ENCODE data around the gene SYNM. TPM values are rescaled to one million over a fixed set of nuclear protein-coding genes. Genes with fewer than 3 reads are reported as not detected.
A peak's percentile ranks its signal among the peaks of the same experiment; 100 is the strongest.

The SYNM gene
- total and polyA plus RNA-seq, 7 donors = 0.69 to 1,357 (median 731) TPM

DNA sequence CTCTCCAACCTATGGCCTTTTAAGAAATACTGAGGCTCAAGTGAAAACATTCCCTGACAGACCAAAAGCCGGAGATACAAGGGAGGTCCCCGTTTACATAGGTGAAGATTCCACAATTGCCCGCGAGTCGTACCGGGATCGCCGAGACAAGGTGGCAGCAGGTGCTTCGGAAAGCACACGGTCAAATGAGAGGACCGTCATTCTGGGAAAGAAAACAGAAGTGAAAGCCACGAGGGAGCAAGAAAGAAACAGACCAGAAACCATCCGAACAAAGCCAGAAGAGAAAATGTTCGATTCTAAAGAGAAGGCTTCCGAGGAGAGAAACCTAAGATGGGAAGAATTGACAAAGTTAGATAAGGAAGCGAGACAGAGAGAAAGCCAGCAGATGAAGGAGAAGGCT lies 24.8 kb downstream of the SYNM start:
- peak overlapping the region; percentile 90 to 100 (median 96) for H3K27ac ChIP-seq
- no peak for DNase-seq
- TF ChIP-seq EP300 (IDR thresholded peaks at IDR 0.05) = no peak
- peak in 2 of 4 donors; percentile 14 to 16 for TF ChIP-seq POLR2AphosphoS5 (IDR thresholded peaks at IDR 0.05)
- no peak for TF ChIP-seq POLR2A (IDR thresholded peaks at IDR 0.05)

GRCh38 chr15:99130314-99130713 lies 25.4 kb downstream of the SYNM start:
- Histone ChIP-seq H3K9me3 (no peaks in the 10 kb centered on the region), H3K36me3 (peaks cover 35 to 92% (median 55%) of the 10 kb centered on the region in 4 donors), H3K4me3 (no peak overlapping the region), H3K4me1 (peaks cover 0 to 100% (median 99%) of the 10 kb centered on the region in 4 donors), H3K27ac (peak overlapping the region; percentile 90 to 100 (median 96)), H3K27me3 (no peaks in the 10 kb centered on the region)
- 80 to 85% methylated on average over 13 of the region's 13 CpGs for WGBS, 2 donors
- TF ChIP-seq EP300 (IDR thresholded peaks at IDR 0.05) (no peak), POLR2A (IDR thresholded peaks at IDR 0.05) (no peak), POLR2AphosphoS5 (IDR thresholded peaks at IDR 0.05) (peak in 1 of 4 donors; percentile 7)
- TF ChIP-seq, protein P1, sequence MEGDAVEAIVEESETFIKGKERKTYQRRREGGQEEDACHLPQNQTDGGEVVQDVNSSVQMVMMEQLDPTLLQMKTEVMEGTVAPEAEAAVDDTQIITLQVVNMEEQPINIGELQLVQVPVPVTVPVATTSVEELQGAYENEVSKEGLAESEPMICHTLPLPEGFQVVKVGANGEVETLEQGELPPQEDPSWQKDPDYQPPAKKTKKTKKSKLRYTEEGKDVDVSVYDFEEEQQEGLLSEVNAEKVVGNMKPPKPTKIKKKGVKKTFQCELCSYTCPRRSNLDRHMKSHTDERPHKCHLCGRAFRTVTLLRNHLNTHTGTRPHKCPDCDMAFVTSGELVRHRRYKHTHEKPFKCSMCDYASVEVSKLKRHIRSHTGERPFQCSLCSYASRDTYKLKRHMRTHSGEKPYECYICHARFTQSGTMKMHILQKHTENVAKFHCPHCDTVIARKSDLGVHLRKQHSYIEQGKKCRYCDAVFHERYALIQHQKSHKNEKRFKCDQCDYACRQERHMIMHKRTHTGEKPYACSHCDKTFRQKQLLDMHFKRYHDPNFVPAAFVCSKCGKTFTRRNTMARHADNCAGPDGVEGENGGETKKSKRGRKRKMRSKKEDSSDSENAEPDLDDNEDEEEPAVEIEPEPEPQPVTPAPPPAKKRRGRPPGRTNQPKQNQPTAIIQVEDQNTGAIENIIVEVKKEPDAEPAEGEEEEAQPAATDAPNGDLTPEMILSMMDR (IDR thresholded peaks at IDR 0.05) = no peak
- DNase-seq = no peak
- intact Hi-C loops (cut with DNase I) = loop anchor here (5.0 kb wide), 1 partner anchor 37 kb away; no protein-coding TSS in a partner anchor

More for the DNA sequence above, 24.8 kb downstream of the SYNM start:
- Histone ChIP-seq H3K4me3 (no peak overlapping the region), H3K27me3 (no peaks in the 10 kb centered on the region), H3K4me1 (peaks cover 0 to 100% (median 99%) of the 10 kb centered on the region in 4 donors), H3K36me3 (peaks cover 34 to 87% (median 54%) of the 10 kb centered on the region in 4 donors), H3K9me3 (no peaks in the 10 kb centered on the region)
- 88% methylated on average over 16 of the region's 16 CpGs for WGBS, 2 donors
- intact Hi-C loops (cut with DNase I) = loop anchor here (5.0 kb wide), 1 partner anchor 38 kb away; no protein-coding TSS in a partner anchor

- Histone ChIP-seq H3K9me3 (no peaks in the 10 kb centered on the region), H3K4me3 (no peak overlapping the region), H3K27me3 (no peaks in the 10 kb centered on the region), H3K36me3 (peaks cover 35 to 97% (median 55%) of the 10 kb centered on the region in 4 donors), H3K4me1 (peaks cover 0 to 100% (median 99%) of the 10 kb centered on the region in 4 donors), H3K27ac (peak overlapping the region; percentile 90 to 100 (median 96))
- intact Hi-C loops (cut with DNase I) = loop anchor here (5.0 kb wide), 1 partner anchor 36 kb away; no protein-coding TSS in a partner anchor
- TF ChIP-seq, protein P1 (IDR thresholded peaks at IDR 0.05) = no peak
- peak in 1 of 4 donors; percentile 29 for TF ChIP-seq POLR2AphosphoS5 (IDR thresholded peaks at IDR 0.05)
- 96% methylated on average over 30 of the region's 30 CpGs for WGBS, 2 donors
- DNase-seq = peak; percentile 64
These were observed 26.0 kb downstream of the SYNM start for GRCh38 chr15:99130765-99131440.

GRCh38 chr15:99131441-99132023 lies 26.7 kb downstream of the SYNM start:
- intact Hi-C loops (cut with DNase I) = loop anchor here (5.0 kb wide), 1 partner anchor 36 kb away; no protein-coding TSS in a partner anchor
- peaks cover 0 to 97% (median 94%) of the 10 kb centered on the region in 4 donors for H3K4me1 ChIP-seq
- TF ChIP-seq POLR2AphosphoS5 (IDR thresholded peaks at IDR 0.05) (peak in 3 of 4 donors; percentile 13 to 18 (median 14)), EP300 (IDR thresholded peaks at IDR 0.05) (no peak)
- H3K27ac ChIP-seq = peak overlapping the region; percentile 90 to 100 (median 96)
- DNase-seq = peak; percentile 67
- peaks cover 39 to 98% (median 60%) of the 10 kb centered on the region in 4 donors for H3K36me3 ChIP-seq
- H3K4me3 ChIP-seq = no peak overlapping the region
- WGBS, 2 donors = 90 to 93% methylated on average over 25 of the region's 25 CpGs
- H3K27me3 ChIP-seq = no peaks in the 10 kb centered on the region
- H3K9me3 ChIP-seq = no peaks in the 10 kb centered on the region

DNA sequence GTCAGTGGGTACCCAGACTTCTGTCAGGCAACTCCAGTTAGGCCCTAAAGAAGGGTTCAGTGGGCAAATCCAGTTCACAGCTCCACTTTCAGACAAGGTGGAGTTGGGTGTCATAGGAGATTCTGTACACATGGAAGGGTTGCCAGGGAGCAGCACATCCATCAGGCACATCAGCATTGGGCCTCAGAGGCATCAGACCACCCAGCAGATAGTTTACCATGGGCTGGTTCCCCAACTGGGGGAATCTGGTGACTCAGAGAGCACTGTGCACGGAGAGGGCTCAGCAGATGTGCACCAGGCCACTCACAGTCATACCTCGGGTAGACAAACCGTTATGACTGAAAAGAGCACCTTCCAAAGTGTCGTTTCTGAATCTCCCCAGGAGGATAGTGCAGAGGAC lies 27.2 kb downstream of the SYNM start:
- H3K4me1 ChIP-seq = peaks cover 0 to 96% (median 88%) of the 10 kb centered on the region in 4 donors
- H3K4me3 ChIP-seq = peak overlapping the region in 1 of 4 donors; percentile 6
- peak overlapping the region; percentile 90 to 100 (median 96) for H3K27ac ChIP-seq
- peaks cover 43 to 98% (median 60%) of the 10 kb centered on the region in 4 donors for H3K36me3 ChIP-seq
- 88 to 94% methylated on average over 4 of the region's 4 CpGs for WGBS, 2 donors
- no peaks in the 10 kb centered on the region for H3K9me3 ChIP-seq
- intact Hi-C loops (cut with DNase I) = loop anchor here (5.0 kb wide), 1 partner anchor 35 kb away; no protein-coding TSS in a partner anchor
- no peak for DNase-seq
- no peak for TF ChIP-seq POLR2AphosphoS5 (IDR thresholded peaks at IDR 0.05)
- TF ChIP-seq, protein P1 (IDR thresholded peaks at IDR 0.05) = no peak
- TF ChIP-seq EP300 (IDR thresholded peaks at IDR 0.05) = no peak
- no peak for TF ChIP-seq POLR2A (IDR thresholded peaks at IDR 0.05)
- H3K27me3 ChIP-seq = no peaks in the 10 kb centered on the region
